GM23248 (cell line): ENCODE measurements around the gene RERE. TPM values are rescaled to one million over a fixed set of nuclear protein-coding genes. Genes with fewer than 3 reads are reported as not detected.

Experiments used
- DNase-seq: peaks from one replicate; pipeline ENCODE4 v3.0.0-alpha.2; 2015
- H2AFZ ChIP-seq: fragments of 200-600 bp; sonication (generic); 2 replicates; pipeline ENCODE4 v1.6.1; 2016; ENCODE audit warnings: antibody characterized with exemption
- H3F3A ChIP-seq: fragments of 200-600 bp; sonication (generic); 2 replicates; pipeline ENCODE4 v1.6.1; 2016; ENCODE audit warnings: mild to moderate bottlenecking, antibody characterized with exemption, mixed run types; ENCODE audit not compliant: insufficient read depth
- H3K27ac ChIP-seq: fragments of 200-600 bp; sonication (generic); 2 replicates; pipeline ENCODE4 v1.5.1; 2016; ENCODE audit warnings: mild to moderate bottlenecking
- H3K27me3 ChIP-seq: fragments of 200-600 bp; sonication (generic); replicated peaks from 2 replicates; pipeline ENCODE4 v1.6.1; 2016; ENCODE audit warnings: mild to moderate bottlenecking; ENCODE audit not compliant: insufficient read depth
- H3K36me3 ChIP-seq: fragments of 200-600 bp; sonication (generic); 2 replicates; pipeline ENCODE4 v1.6.1; 2016; ENCODE audit warnings: low read depth, mild to moderate bottlenecking
- H3K4me1 ChIP-seq: fragments of 200-600 bp; sonication (generic); 2 replicates; pipeline ENCODE4 v1.6.1; 2016; ENCODE audit warnings: mild to moderate bottlenecking; ENCODE audit not compliant: insufficient read depth
- H3K4me2 ChIP-seq: fragments of 200-600 bp; sonication (generic); one replicate; pipeline ENCODE4 v1.6.1; 2016; ENCODE audit warnings: mild to moderate bottlenecking; ENCODE audit not compliant: unreplicated experiment
- H3K4me3 ChIP-seq: fragments of 200-600 bp; sonication (generic); 2 replicates; pipeline ENCODE4 v1.5.1; 2016; ENCODE audit warnings: mild to moderate bottlenecking
- H3K79me2 ChIP-seq: fragments of 200-600 bp; sonication (generic); 2 replicates; pipeline ENCODE4 v1.6.1; 2016; ENCODE audit warnings: mild to moderate bottlenecking; ENCODE audit not compliant: insufficient read depth
- H3K9ac ChIP-seq: fragments of 200-600 bp; sonication (generic); 2 replicates; pipeline ENCODE4 v1.6.1; 2016; ENCODE audit warnings: mild to moderate bottlenecking
- H3K9me2 ChIP-seq: fragments of 200-600 bp; sonication (generic); 2 replicates; pipeline ENCODE4 v1.6.1; 2016; ENCODE audit warnings: mixed run types, mild to moderate bottlenecking, moderate library complexity; ENCODE audit not compliant: insufficient read depth
- H3K9me3 ChIP-seq: fragments of 200-600 bp; sonication (generic); one replicate; pipeline ENCODE4 v1.6.1; 2017; ENCODE audit warnings: low read depth
- H4K20me1 ChIP-seq: fragments of 200-600 bp; sonication (generic); 2 replicates; pipeline ENCODE4 v1.6.0; 2016; ENCODE audit not compliant: insufficient read depth
- EZH2 ChIP-seq: fragments of 200-600 bp; sonication (generic); IDR thresholded peaks from 2 replicates; pipeline ENCODE4 v1.6.1; 2018; ENCODE audit warnings: antibody characterized with exemption, mild to moderate bottlenecking; ENCODE audit not compliant: insufficient read depth, poor library complexity, severe bottlenecking
- EZH2phosphoT487 ChIP-seq: fragments of 200-600 bp; sonication (generic); IDR thresholded peaks from 2 replicates; pipeline ENCODE4 v1.6.1; 2018; ENCODE audit warnings: antibody characterized with exemption, moderate library complexity, mild to moderate bottlenecking, low read depth; ENCODE audit not compliant: insufficient read depth
- WGBS, 2 experiments: methylation state at CpG; one replicate each; pipeline ENCODE4 v1.1.6; 2015 to 2017; ENCODE audit warnings: low lambda C conversion rate in 2 of 2, low coverage in 1 of 2; ENCODE audit errors: missing lambda C conversion rate in 2 of 2; 5-methylcytosine and 5-hydroxymethylcytosine counted together
- in situ Hi-C: fragments of 300-500 bp; cut with MboI; formaldehyde crosslinking; loops from 2 replicates; pipeline ENCODE4 v1.15.0; 2020
- polyA plus RNA-seq: library from polyadenylated mRNA; unstranded; fragments of >200 nt; fragmentation: Nextera tagmentation; extraction: Ambion mirVana; gene quantifications from 2 replicates; pipeline ENCODE4 v1.2.1, GENCODE V29; 2016
- total RNA-seq: library from RNA; depleted of rRNA; stranded (reverse); fragments of >200 nt; shearing (Covaris generic); gene quantifications from 2 replicates; pipeline ENCODE4 v1.2.3, GENCODE V29; 2014

The RERE gene
- total and polyA plus RNA-seq, 2 experiments from 2014 or later: 26.0 to 26.2 TPM

GRCh38 chr1:8392522-8392921 is 424.9 kb downstream of the RERE start:
- H3K27me3 ChIP-seq: no peaks in the 10 kb centered on the region
- no peak overlapping the region for H2AFZ ChIP-seq
- no peak overlapping the region for H3K4me3 ChIP-seq
- H3K9me2 ChIP-seq: no peaks in the 10 kb centered on the region
- TF ChIP-seq EZH2phosphoT487: no peak
- no peak for TF ChIP-seq EZH2
- no peaks in the 10 kb centered on the region for H4K20me1 ChIP-seq
- peaks cover 41% of the 10 kb centered on the region for H3K4me1 ChIP-seq
- no peak overlapping the region for H3K4me2 ChIP-seq
- 87% methylated on average over 7 of the region's 7 CpGs for WGBS, 2 experiments
- H3K27ac ChIP-seq: no peak overlapping the region
- H3K9me3 ChIP-seq: no peaks in the 10 kb centered on the region
- in situ Hi-C loops: no loop called here
- no peaks in the 10 kb centered on the region; the same call in 1 of the 2 replicates for H3K36me3 ChIP-seq
- H3K79me2 ChIP-seq: peaks cover 72% of the 10 kb centered on the region
- no peak overlapping the region for H3K9ac ChIP-seq
- no peak for DNase-seq
- peaks cover 49% of the 10 kb centered on the region for H3F3A ChIP-seq

DNA sequence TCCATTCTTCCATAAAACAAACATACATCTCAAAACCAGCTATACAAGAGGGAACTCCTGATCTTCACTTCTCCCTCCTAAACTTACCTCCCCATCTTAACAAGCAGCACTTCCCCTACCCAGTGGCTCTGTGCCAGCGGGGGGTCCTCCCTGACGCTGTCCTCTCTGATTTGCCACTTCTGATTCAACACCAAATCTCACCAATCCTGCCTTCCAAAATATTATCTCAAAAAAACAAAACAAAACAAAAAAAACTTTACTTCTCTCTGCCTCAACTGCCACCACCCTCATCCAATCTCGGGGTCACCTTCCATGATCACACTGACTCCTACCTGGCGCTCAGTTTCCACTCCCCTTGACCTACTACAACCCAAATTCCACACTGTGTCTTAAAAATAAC is 426.7 kb downstream of the RERE start:
- no peak overlapping the region for H2AFZ ChIP-seq
- H3F3A ChIP-seq: peaks cover 34% of the 10 kb centered on the region
- no peak overlapping the region for H3K4me2 ChIP-seq
- H3K9me2 ChIP-seq: no peaks in the 10 kb centered on the region
- H3K36me3 ChIP-seq: no peaks in the 10 kb centered on the region; the same call in 1 of the 2 replicates
- peaks cover 85% of the 10 kb centered on the region for H3K79me2 ChIP-seq
- H3K4me3 ChIP-seq: no peak overlapping the region
- H3K4me1 ChIP-seq: peaks cover 26% of the 10 kb centered on the region
- TF ChIP-seq EZH2phosphoT487 (no peak), EZH2 (no peak)
- no peaks in the 10 kb centered on the region for H3K27me3 ChIP-seq
- no peak overlapping the region for H3K9ac ChIP-seq
- no peaks in the 10 kb centered on the region for H3K9me3 ChIP-seq
- no peak overlapping the region for H3K27ac ChIP-seq
- DNase-seq: no peak
- 84 to 86% methylated on average over 4 of the region's 4 CpGs for WGBS, 2 experiments
- in situ Hi-C loops: no loop called here
- H4K20me1 ChIP-seq: no peaks in the 10 kb centered on the region

DNA sequence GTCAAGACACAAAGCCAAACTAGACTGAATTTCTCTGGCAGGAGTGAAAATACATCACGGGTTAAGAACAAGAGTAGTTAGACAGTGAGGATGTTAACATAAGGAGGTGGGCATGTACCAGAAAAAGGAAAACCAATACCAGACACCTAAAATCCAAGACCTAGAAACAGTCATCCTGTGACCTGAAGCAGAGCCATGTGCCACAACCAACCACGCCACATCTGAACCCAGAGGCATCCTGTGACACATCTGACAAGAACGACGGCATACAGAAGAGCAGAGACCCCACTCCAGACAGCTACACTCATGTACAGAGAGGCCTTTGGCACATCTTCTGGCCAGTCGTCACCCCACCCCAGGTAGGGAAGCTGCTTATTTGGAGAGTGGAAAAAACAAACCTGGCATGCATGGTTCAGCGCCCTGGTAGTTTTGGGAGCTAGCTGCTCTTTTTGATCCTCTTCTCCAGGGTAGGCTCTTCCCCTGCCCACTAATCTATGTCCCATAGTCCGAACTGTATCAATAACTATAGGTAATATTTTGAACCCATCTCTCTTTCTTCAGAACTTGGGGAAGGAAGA is 427.4 kb downstream of the RERE start:
- Histone ChIP-seq H3K4me3 (no peak overlapping the region), H3K36me3 (no peaks in the 10 kb centered on the region; the same call in 1 of the 2 replicates), H3K4me2 (no peak overlapping the region), H3K9me2 (no peaks in the 10 kb centered on the region), H3K27ac (no peak overlapping the region), H3K9ac (no peak overlapping the region), H3K79me2 (peaks cover 87% of the 10 kb centered on the region), H4K20me1 (no peaks in the 10 kb centered on the region), H3K4me1 (peaks cover 20% of the 10 kb centered on the region), H3K27me3 (no peaks in the 10 kb centered on the region), H3F3A (peaks cover 28% of the 10 kb centered on the region), H3K9me3 (no peaks in the 10 kb centered on the region), H2AFZ (no peak overlapping the region)
- no peak for DNase-seq
- TF ChIP-seq EZH2 (no peak), EZH2phosphoT487 (no peak)
- in situ Hi-C loops: no loop called here
- 97 to 98% methylated on average over 7 of the region's 7 CpGs for WGBS, 2 experiments

DNA sequence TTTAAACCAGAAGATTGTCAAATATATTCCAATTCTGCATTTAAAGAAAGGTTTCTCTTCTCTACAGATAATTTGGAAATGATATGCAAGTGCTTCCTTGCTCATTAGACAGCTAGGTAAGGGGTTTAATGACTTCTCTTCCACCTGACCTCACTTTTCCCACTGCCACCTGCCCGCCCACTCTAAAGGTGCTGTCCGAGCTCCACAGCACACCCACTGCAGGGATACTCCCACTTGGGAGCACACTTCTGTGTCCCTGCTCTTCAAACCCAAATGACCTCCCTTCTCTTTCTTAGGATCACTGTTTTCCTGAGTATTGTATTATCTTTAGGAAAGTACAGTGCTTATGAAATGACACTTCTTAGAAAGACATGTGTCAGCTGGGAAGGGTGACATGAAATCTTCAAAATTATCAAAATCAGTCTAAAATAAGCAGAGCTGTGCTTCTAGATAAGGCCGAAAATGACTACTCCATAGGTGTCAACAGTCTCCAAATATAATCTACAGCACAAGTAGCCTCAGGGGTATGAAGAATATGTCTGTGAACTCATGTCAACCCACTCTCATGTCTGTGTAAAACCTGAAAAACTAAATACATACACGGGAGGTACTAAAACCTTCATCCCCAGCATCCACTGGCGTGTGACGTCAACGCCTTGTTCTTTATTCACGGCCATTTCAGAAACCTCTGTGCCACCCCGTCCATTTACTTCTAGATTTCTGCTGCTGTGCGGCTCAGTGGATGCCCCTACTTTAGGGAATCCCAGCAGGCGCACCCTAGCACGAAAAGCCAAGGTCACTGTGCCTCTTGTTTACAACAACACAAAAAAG is 428.5 kb downstream of the RERE start:
- Histone ChIP-seq H3K9me3 (no peaks in the 10 kb centered on the region), H3K4me2 (no peak overlapping the region), H3K9me2 (no peaks in the 10 kb centered on the region), H3K36me3 (no peaks in the 10 kb centered on the region; the same call in 1 of the 2 replicates), H3F3A (peaks cover 23% of the 10 kb centered on the region), H4K20me1 (no peaks in the 10 kb centered on the region), H2AFZ (no peak overlapping the region), H3K4me3 (no peak overlapping the region), H3K79me2 (peaks cover 96% of the 10 kb centered on the region), H3K27ac (no peak overlapping the region), H3K9ac (no peak overlapping the region), H3K4me1 (peaks cover 14% of the 10 kb centered on the region), H3K27me3 (no peaks in the 10 kb centered on the region)
- in situ Hi-C loops: no loop called here
- 97 to 99% methylated on average over 12 of the region's 12 CpGs for WGBS, 2 experiments
- TF ChIP-seq EZH2phosphoT487 (no peak), EZH2 (no peak)
- no peak for DNase-seq
